HTR-8/SVneo (cell line): ENCODE measurements around the gene TMEM59L.

Experiments
- DNase-seq: peaks from one replicate; pipeline ENCODE4 v3.0.0; 2011; ENCODE audit warnings: low spot score, mixed read lengths; ENCODE audit not compliant: insufficient read length
- FAIRE-seq: peaks from 2 replicates; lab custom pipeline; 2011; peaks lifted over from hg19 to GRCh38; lab: Jason Lieb, UNC

TMEM59L gene

DNA sequence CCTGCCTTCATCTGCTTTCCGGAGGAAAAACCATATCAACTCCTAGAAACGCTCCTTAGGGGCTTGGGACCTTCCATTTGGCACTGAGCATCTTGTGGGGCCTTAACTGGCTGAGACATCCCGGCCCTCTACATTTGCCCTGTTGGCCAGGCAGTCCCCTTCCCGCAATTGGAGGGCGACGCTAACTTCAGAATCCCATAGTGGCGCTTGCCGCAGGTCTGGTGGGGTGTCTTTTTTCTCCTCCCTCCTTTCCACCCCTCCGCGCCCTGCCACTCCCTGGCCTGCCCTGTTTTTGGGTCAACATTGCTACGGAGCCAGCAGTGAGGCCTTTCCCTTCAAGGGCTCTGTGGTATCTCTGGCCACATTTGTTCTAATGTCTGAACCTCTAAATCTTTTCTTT is 57.2 kb downstream of the TMEM59L start:
- no peak for DNase-seq
- no peak for FAIRE-seq

DNA sequence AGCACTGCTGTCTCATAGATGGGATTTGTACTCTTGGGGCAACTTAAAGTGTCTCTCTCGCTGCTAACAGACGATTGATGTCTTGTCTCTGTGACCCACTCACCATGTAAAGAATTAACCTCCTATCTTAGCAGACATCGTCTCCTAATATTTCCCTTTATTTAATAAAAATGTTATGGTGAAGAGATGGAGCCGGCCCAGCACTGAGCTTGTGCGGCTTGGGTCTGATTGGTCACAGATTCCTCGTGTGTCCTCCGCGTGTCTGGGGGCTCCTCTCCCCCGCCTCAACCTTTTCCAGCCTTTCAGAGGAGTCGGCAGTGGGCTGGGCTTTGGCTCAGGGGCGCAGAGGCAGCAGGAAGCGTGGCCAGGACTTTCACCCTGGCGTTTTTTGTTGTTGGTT is 57.6 kb downstream of the TMEM59L start:
- DNase-seq: no peak
- no peak for FAIRE-seq
